ENCODE measurements around the gene CD33. TPM values are rescaled to one million over a fixed set of nuclear protein-coding genes. Genes with fewer than 3 reads are reported as not detected.

CD33 gene
- total RNA-seq, 1 experiment from 2014 or later: 0.35 TPM

DNA sequence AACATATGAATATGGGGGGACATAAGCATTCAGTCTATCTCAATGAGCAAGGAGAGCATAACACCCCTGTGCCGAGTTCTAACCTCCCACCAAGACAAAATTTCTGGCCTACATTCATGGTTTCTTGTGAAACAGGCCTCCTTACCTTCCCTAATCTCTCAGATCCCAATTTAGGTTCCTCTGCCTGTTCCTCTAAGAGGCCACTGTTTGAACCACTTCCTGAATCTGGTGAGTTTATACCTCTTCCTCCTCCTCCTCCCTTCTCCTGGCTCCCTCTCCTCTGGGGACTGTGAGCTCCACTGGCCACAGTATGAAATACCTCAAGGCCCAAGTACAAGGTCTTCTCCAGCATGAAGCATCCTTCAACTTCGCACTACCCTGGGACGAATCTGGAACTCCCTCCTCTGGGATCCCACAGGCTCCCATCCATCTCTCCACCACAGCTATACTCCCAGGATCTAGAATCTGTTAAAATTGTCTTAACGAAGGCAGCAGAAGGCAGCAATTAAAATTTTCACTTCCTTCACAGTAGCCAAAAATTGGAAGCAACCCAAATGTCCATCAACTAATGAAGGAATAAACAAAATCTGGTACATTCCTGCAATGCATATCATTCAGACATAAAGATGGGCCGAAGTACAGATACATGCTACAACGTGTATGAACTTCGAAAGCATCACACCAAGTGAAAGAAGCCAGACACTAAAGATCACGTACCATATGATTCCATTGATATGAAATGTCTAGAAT lies 18.2 kb downstream of the CD33 start:
- no peak overlapping the region for H2BK5ac ChIP-seq (ENCODE audit: insufficient read length, low read length)
- peaks cover 0 to 4% (median 0%) of the 10 kb centered on the region in 3 experiments; a peak in 1 of 7 replicates for H3K36me3 Mint-ChIP-seq (ENCODE audit: insufficient read depth in 1 of 3, low read depth in 3 of 3)
- WGBS (ENCODE audit: extremely low coverage, insufficient read length, low lambda C conversion rate): no CpG with 5 or more reads among the region's 8 CpGs

More for the DNA sequence above, 18.2 kb downstream of the CD33 start:
- Histone ChIP-seq H3K14ac (ENCODE audit: insufficient read depth, low read length) (no peak overlapping the region), H3K9ac (ENCODE audit: extremely low read depth, insufficient read length, low read length) (no peak overlapping the region), H4K91ac (ENCODE audit: insufficient read length, low read depth, low read length) (no peak overlapping the region), H3K23me2 (ENCODE audit: insufficient read length, low read depth, low read length, poor library complexity, severe bottlenecking) (no peaks in the 10 kb centered on the region), H3K4me1 (ENCODE audit: insufficient read depth, low read length) (no peaks in the 10 kb centered on the region), H3K18ac (ENCODE audit: insufficient read length, low read depth, low read length) (no peak overlapping the region), H3K23ac (ENCODE audit: insufficient read length, low read depth, low read length) (no peak overlapping the region), H3T11ph (ENCODE audit: low read length) (no peak overlapping the region), H3K79me2 (ENCODE audit: insufficient read depth, low read length) (no peaks in the 10 kb centered on the region), H4K20me1 (ENCODE audit: control insufficient read depth, insufficient read depth, insufficient read length) (no peaks in the 10 kb centered on the region), H3K79me1 (ENCODE audit: insufficient read depth, low read depth, low read length, poor library complexity, severe bottlenecking) (no peaks in the 10 kb centered on the region), H3K56ac (ENCODE audit: insufficient read length, low read depth, low read length) (no peak overlapping the region), H3K4ac (ENCODE audit: low read depth, low read length) (no peak overlapping the region), H2BK12ac (ENCODE audit: insufficient read length, low read depth, low read length) (no peak overlapping the region), H2BK120ac (ENCODE audit: low read depth, low read length, poor library complexity, severe bottlenecking) (no peak overlapping the region), H3K4me2 (ENCODE audit: insufficient read depth, insufficient read length, low read length) (no peak overlapping the region), H4K5ac (ENCODE audit: insufficient read length, low read depth, low read length) (no peak overlapping the region), H4K8ac (replicated peaks; ENCODE audit: insufficient read length, low read depth, low read length) (no peak overlapping the region), H2AK5ac (ENCODE audit: insufficient read length, low read length) (no peak overlapping the region), H2AFZ (ENCODE audit: low read length) (no peak overlapping the region), H2BK20ac (ENCODE audit: low read depth, low read length, poor library complexity, severe bottlenecking) (no peak overlapping the region), H3K9me3 (ENCODE audit: control insufficient read depth, low read depth, low read length) (no peaks in the 10 kb centered on the region), H2BK15ac (ENCODE audit: low read depth, low read length) (no peak overlapping the region), H3K27ac (ENCODE audit: insufficient read length, low read depth, low read length) (no peak overlapping the region), H3K27me3 (ENCODE audit: insufficient read depth, low read length) (no peaks in the 10 kb centered on the region)
- peaks cover 12% of the 10 kb centered on the region for H3K27me3 Mint-ChIP-seq (ENCODE audit: low read depth)
- DNase-seq: no peak
- TF ChIP-seq, protein P1, sequence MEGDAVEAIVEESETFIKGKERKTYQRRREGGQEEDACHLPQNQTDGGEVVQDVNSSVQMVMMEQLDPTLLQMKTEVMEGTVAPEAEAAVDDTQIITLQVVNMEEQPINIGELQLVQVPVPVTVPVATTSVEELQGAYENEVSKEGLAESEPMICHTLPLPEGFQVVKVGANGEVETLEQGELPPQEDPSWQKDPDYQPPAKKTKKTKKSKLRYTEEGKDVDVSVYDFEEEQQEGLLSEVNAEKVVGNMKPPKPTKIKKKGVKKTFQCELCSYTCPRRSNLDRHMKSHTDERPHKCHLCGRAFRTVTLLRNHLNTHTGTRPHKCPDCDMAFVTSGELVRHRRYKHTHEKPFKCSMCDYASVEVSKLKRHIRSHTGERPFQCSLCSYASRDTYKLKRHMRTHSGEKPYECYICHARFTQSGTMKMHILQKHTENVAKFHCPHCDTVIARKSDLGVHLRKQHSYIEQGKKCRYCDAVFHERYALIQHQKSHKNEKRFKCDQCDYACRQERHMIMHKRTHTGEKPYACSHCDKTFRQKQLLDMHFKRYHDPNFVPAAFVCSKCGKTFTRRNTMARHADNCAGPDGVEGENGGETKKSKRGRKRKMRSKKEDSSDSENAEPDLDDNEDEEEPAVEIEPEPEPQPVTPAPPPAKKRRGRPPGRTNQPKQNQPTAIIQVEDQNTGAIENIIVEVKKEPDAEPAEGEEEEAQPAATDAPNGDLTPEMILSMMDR (conservative IDR thresholded peaks at IDR 0.05): no peak
- H3K9me3 Mint-ChIP-seq: peaks cover 0 to 65% of the 10 kb centered on the region in 2 experiments; a peak in 2 of 5 replicates
- H3K4me1 Mint-ChIP-seq: peaks cover 0 to 7% of the 10 kb centered on the region in 2 experiments; a peak in 1 of 4 replicates
- H3K4me3 Mint-ChIP-seq: no peak overlapping the region; a peak in 1 of 5 replicates
- no peak overlapping the region for H3K27ac Mint-ChIP-seq

All from H9 (cell line).